ENCODE data around the gene SCCPDH. TPM values are rescaled to one million over a fixed set of nuclear protein-coding genes. Genes with fewer than 3 reads are reported as not detected.
"Not testable (repeated sequence)": the region's sequence is repeated elsewhere in the genome, so short reads cannot be mapped to it uniquely, and the experiment has no call there.

The SCCPDH gene
- total RNA-seq, 4 donors from 2014 or later = 4.8 to 28.5 (median 17.4) TPM

- 93 to 98% methylated on average over 6 of the region's 6 CpGs for WGBS, 2 donors (ENCODE audit: low coverage in 1 of 2)
- in situ Hi-C loops (cut with MboI; ENCODE audit: low pct_ligation_motif_present in 1 of 4, low pct_unique_long_range_greater_than_20kb in 1 of 4, low sequenced_read_pairs in 3 of 4) (loop anchor here in 1 of 4 donors (10.0 kb wide), 1 partner anchor 213 kb away; no protein-coding TSS in a partner anchor), intact Hi-C loops (cut with DNase I; ENCODE audit: low total_unique reads) (no loop called here)
- DNase-seq = no peak
- Histone ChIP-seq H3K9me3 (no peaks in the 10 kb centered on the region), H3K4me3 (no peak overlapping the region), H3K4me1 (peaks cover 0 to 23% (median 11%) of the 10 kb centered on the region in 4 donors), H3K27ac (peak overlapping the region in 2 of 4 donors; percentile 40 to 44), H3K36me3 (no peaks in the 10 kb centered on the region), H3K27me3 (no peaks in the 10 kb centered on the region)
- TF ChIP-seq POLR2AphosphoS5 (IDR thresholded peaks at IDR 0.05) (no peak), CTCF (IDR thresholded peaks at IDR 0.05) (no peak), POLR2A (IDR thresholded peaks at IDR 0.05) (no peak), EP300 (IDR thresholded peaks at IDR 0.05; ENCODE audit: low read depth) (no peak)
Observed at GRCh38 chr1:246708166-246708565, 16.0 kb upstream of the SCCPDH start.

- TF ChIP-seq POLR2AphosphoS5 (IDR thresholded peaks at IDR 0.05) (no peak), EP300 (IDR thresholded peaks at IDR 0.05; ENCODE audit: low read depth) (no peak), CTCF (IDR thresholded peaks at IDR 0.05) (no peak), POLR2A (IDR thresholded peaks at IDR 0.05) (no peak)
- WGBS, 2 donors (ENCODE audit: low coverage in 1 of 2) = 90 to 95% methylated on average over 2 to 4 of the region's 4 CpGs
- DNase-seq = no peak
- Histone ChIP-seq H3K4me1 (peaks cover 0 to 17% (median 7%) of the 10 kb centered on the region in 4 donors), H3K4me3 (no peak overlapping the region), H3K27me3 (no peaks in the 10 kb centered on the region), H3K9me3 (no peaks in the 10 kb centered on the region), H3K27ac (peak overlapping the region; percentile 27 to 65 (median 44)), H3K36me3 (no peaks in the 10 kb centered on the region)
- intact Hi-C loops (cut with DNase I; ENCODE audit: low total_unique reads) (no loop called here), in situ Hi-C loops (cut with MboI; ENCODE audit: low pct_ligation_motif_present in 1 of 4, low pct_unique_long_range_greater_than_20kb in 1 of 4, low sequenced_read_pairs in 3 of 4) (loop anchor here in 1 of 4 donors (10.0 kb wide), 1 partner anchor 214 kb away; no protein-coding TSS in a partner anchor)
Observed at GRCh38 chr1:246709196-246709595, 15.0 kb upstream of the SCCPDH start.

- no peaks in the 10 kb centered on the region for H3K36me3 ChIP-seq
- H3K9me3 ChIP-seq = no peaks in the 10 kb centered on the region
- DNase-seq = no peak
- H3K27ac ChIP-seq = peak overlapping the region; percentile 65 to 69 (median 68)
- in situ Hi-C loops (cut with MboI; ENCODE audit: low pct_ligation_motif_present in 1 of 4, low pct_unique_long_range_greater_than_20kb in 1 of 4, low sequenced_read_pairs in 3 of 4) = loop anchor here in 1 of 4 donors (10.0 kb wide), 1 partner anchor 215 kb away; no protein-coding TSS in a partner anchor
- 29 to 42% methylated on average over 2 of the region's 2 CpGs for WGBS, 2 donors (ENCODE audit: low coverage in 1 of 2)
- H3K4me1 ChIP-seq = peaks cover 0 to 17% (median 7%) of the 10 kb centered on the region in 4 donors
- TF ChIP-seq POLR2A (IDR thresholded peaks at IDR 0.05) (no peak), EP300 (IDR thresholded peaks at IDR 0.05; ENCODE audit: low read depth) (no peak), CTCF (IDR thresholded peaks at IDR 0.05) (no peak), POLR2AphosphoS5 (IDR thresholded peaks at IDR 0.05) (peak in 2 of 3 donors; percentile 35 to 57)
- no peaks in the 10 kb centered on the region for H3K27me3 ChIP-seq
- H3K4me3 ChIP-seq = peak overlapping the region in 1 of 4 donors; percentile 9
- intact Hi-C loops (cut with DNase I; ENCODE audit: low total_unique reads) = no loop called here
Observed at GRCh38 chr1:246709835-246710234, 14.4 kb upstream of the SCCPDH start.

- DNase-seq = no peak
- in situ Hi-C loops (cut with MboI; ENCODE audit: low pct_ligation_motif_present in 1 of 4, low pct_unique_long_range_greater_than_20kb in 1 of 4, low sequenced_read_pairs in 3 of 4) = no loop called here
- no peaks in the 10 kb centered on the region for H3K36me3 ChIP-seq
- no peak overlapping the region for H3K4me3 ChIP-seq
- intact Hi-C loops (cut with DNase I; ENCODE audit: low total_unique reads) = no loop called here
- 66 to 90% methylated on average over 2 to 3 of the region's 3 CpGs for WGBS, 2 donors (ENCODE audit: low coverage in 1 of 2)
- peaks cover 0 to 17% (median 7%) of the 10 kb centered on the region in 4 donors for H3K4me1 ChIP-seq
- no peak overlapping the region for H3K27ac ChIP-seq
- no peaks in the 10 kb centered on the region for H3K27me3 ChIP-seq
- TF ChIP-seq POLR2AphosphoS5 (IDR thresholded peaks at IDR 0.05) (no peak), POLR2A (IDR thresholded peaks at IDR 0.05) (no peak), EP300 (IDR thresholded peaks at IDR 0.05; ENCODE audit: low read depth) (no peak), CTCF (IDR thresholded peaks at IDR 0.05) (no peak)
- no peaks in the 10 kb centered on the region for H3K9me3 ChIP-seq
Observed at GRCh38 chr1:246711548-246712003, 12.6 kb upstream of the SCCPDH start.

- WGBS, 2 donors (ENCODE audit: low coverage in 1 of 2) = 94 to 100% methylated on average over 4 to 5 of the region's 5 CpGs
- H3K4me3 ChIP-seq; H3K27ac ChIP-seq; H3K9me3 ChIP-seq; H3K27me3 ChIP-seq; intact Hi-C loops (cut with DNase I; ENCODE audit: low total_unique reads); H3K36me3 ChIP-seq; DNase-seq; in situ Hi-C loops (cut with MboI; ENCODE audit: low pct_ligation_motif_present in 1 of 4, low pct_unique_long_range_greater_than_20kb in 1 of 4, low sequenced_read_pairs in 3 of 4): not testable (repeated sequence)
- H3K4me1 ChIP-seq = peaks cover 0 to 12% (median 7%) of the 10 kb centered on the region in 4 donors
Observed at GRCh38 chr1:246712428-246712827, 11.8 kb upstream of the SCCPDH start.

- in situ Hi-C loops (cut with MboI; ENCODE audit: low pct_ligation_motif_present in 1 of 4, low pct_unique_long_range_greater_than_20kb in 1 of 4, low sequenced_read_pairs in 3 of 4); H3K27me3 ChIP-seq; H3K4me3 ChIP-seq; DNase-seq; H3K36me3 ChIP-seq; H3K27ac ChIP-seq; intact Hi-C loops (cut with DNase I; ENCODE audit: low total_unique reads); H3K9me3 ChIP-seq; H3K4me1 ChIP-seq: not testable (repeated sequence)
- WGBS, 2 donors (ENCODE audit: low coverage in 1 of 2) = 78% methylated on average over 2 of the region's 2 CpGs; no CpG with 5 or more reads in 1 of the 2 donors
Observed at GRCh38 chr1:246719361-246719760, 4.8 kb upstream of the SCCPDH start.

- DNase-seq; H3K4me3 ChIP-seq; intact Hi-C loops (cut with DNase I; ENCODE audit: low total_unique reads); H3K27ac ChIP-seq; H3K9me3 ChIP-seq; in situ Hi-C loops (cut with MboI; ENCODE audit: low pct_ligation_motif_present in 1 of 4, low pct_unique_long_range_greater_than_20kb in 1 of 4, low sequenced_read_pairs in 3 of 4); H3K27me3 ChIP-seq; H3K36me3 ChIP-seq: not testable (repeated sequence)
- peaks cover 0 to 16% (median 4%) of the 10 kb centered on the region in 4 donors for H3K4me1 ChIP-seq
- WGBS, 2 donors (ENCODE audit: low coverage in 1 of 2) = 93 to 96% methylated on average over 6 to 7 of the region's 7 CpGs
Observed at GRCh38 chr1:246720814-246721213, 3.4 kb upstream of the SCCPDH start.
